Measurements from ENCODE around the gene PRDM16.

PRDM16 gene

DNA sequence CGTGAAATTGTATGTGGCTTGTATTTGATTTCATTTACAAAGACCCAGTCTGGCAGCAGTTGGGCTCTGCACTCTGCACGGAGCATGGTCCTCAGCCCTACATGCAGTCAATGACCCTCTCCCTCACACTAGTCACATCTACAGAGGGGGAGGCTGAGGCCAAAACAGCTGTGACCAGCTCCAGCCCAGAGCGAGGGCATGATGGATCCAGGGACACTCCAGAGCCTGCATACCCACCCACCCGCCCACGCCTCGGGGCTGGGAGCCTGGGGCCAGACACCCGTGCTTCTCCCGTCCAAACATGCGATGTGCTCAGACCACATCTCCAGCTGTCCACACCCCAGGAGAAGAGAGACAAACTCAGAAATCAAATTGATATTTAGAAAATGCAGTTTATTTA is 14.0 kb upstream of the PRDM16 start:
- DNase-seq, result no peak

DNA sequence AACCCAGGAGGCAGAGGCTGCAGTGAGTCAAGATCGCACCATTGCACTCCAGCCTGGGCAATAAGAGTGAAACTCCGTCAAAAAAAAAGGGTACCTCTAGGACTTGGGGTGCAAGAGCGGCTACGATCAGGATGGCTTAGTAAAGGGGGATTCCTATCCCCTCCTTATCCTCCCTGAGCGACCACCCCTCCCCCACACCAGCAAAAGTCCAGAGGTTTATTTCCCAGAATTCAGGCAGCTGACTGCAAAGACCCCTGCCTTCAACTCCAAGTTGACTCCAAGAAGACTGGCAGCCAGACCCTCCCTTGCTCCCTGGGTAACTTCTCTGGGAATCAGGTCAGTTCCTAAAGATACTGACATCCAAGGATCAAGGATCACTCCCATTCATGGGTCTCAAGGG is 12.4 kb upstream of the PRDM16 start:
- DNase-seq, result no peak

DNA sequence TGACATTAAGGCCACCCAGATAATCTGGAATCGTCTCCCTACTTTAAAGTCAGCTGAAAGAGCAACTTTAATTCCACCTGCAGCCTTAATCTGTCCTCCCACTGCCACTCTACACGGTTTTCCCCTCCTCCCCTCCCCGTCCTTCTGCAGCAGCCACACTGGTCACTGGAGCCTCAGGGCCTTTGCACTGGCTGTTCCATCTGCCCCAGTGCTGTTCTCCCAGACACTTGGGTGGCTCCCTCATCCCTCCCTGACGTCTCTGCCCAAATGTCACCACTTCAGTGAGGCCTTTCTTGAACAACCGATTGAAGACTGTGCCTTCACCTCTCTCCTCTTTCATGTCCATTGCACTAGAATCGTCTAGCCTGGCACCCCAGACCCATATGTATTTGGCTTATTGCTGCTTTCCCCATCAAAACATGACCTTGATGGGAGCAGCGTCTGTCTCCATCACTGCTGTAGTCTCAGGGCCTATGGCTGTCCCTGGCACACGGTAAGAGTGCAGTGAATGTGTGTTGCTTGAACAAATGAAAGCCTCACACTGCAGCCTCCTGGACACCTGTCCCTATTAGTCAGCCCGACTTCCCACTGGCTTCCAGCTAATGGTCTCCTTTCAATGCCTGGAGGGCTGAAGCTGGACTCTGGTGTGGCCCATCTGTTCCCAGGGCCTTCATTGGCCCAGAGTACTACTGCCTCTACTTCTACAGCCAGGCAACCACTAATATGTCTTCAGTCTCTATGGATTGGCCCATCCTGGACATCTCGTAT is 10.6 kb upstream of the PRDM16 start:
- no peak for DNase-seq

DNA sequence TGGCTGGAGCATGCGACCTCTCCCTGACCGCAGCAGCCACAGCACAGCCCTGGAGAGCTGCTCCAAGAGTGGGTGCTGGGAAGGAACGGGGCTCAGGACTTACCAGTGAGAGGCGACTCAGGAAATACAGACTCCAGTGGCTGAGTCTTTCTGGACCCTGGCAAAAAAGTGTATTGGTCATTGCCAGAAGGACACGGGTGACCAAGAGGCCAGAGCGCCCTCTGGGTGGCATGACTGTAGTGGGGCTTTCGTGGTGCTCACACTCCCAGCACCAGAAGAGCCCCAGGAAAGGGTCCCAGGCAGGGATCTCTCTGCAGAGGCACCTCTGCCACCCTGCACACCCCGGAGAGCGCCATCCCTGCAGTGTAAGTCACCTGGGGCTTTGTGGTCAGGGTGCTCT is 8.9 kb upstream of the PRDM16 start:
- DNase-seq, result no peak

DNA sequence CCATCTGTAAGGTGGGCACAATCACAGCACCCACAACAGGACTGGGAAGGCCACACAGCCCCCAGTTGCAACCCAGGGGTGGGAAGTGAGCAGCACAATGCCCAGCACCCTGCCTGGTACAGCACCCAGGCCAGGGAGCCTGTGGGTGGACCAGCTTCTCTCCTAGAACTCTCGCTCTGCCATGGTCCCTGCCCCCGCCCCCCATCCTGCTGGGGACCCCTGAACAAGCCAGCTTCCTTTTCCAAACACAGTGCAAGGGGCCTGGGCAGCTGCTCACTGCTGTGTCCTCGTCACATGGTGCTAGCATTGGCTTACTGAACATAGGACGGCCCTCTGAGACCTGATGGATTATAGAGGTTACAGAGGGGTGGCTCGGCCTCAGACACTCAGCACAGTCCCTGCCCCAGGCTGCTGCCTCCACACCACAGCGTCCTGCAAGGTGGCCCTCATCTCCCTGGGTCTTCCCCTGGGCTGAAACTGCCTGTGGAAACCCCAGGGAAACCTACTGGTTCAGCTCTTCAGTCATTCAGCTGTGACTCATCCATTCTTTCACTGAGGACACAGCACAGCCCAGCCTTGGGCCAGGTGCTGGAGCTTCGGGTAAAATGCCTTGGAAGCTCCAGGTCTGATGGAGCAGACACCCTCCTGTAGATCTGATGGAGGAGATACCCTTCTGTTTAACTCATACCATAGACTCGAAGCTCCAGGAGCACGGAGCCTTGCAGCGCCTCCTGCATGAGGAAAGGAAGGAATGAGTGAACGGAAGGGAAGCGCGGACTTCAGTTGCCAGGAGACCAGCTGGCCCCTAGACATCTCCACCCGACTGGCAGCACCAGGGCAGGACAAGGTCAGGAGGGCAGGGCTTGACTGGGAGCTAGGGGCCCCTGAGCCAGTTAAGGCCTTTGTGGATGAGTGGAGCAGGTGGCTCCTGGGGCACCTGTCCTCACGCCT is 8.1 kb upstream of the PRDM16 start:
- DNase-seq, result no peak

DNA sequence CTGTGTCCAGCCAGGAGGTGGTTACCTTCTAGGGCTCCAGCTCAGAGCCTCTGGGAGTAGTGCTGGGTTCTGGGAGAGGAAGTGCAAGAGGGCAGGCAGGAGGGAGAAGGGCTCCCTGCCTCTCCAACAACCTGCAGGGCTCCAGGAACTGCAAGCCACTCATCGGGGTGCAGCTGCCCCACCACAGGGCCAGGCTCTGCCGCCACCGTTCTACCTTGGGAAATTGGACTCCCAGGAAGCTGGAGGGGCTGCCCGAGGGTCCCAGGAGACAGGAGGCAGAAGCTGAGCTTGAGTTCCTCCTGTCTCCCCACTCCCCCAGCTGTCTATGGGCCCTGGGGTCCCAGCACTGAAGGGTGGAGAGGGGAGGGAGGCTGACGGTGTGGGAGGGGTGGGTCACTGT is 7.4 kb upstream of the PRDM16 start:
- no peak for DNase-seq

DNA sequence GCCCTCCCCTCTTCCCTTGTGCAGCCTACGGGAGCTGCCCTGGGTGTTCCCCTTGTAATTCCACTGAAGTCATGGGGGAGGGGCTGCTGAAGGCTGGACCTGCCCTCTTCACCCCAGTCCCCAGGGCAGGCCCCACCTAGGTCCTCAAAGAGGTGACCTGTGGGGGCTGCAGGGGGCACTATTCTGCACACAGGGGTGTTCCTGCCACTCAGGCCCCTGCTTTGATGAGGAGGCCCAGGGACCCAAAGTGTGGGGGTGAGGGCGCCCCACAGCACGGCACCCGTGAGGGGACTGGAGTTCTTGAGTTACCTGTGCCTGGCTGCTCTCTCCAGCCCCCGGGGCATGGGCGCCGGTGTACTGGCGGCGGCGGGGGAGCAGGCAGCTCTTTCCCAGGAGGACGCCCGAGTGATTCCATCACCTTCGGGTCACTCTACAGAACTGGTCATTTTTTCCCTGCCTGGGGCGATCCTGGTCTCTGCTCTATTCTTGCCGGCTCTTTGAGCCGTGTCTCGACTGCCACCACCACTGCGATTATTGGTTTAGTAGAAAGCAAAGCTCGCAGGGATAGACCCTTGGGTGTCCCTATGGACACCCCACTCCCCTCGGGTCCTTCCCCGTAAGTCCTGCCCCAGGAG is 6.9 kb upstream of the PRDM16 start:
- DNase-seq, result no peak

DNA sequence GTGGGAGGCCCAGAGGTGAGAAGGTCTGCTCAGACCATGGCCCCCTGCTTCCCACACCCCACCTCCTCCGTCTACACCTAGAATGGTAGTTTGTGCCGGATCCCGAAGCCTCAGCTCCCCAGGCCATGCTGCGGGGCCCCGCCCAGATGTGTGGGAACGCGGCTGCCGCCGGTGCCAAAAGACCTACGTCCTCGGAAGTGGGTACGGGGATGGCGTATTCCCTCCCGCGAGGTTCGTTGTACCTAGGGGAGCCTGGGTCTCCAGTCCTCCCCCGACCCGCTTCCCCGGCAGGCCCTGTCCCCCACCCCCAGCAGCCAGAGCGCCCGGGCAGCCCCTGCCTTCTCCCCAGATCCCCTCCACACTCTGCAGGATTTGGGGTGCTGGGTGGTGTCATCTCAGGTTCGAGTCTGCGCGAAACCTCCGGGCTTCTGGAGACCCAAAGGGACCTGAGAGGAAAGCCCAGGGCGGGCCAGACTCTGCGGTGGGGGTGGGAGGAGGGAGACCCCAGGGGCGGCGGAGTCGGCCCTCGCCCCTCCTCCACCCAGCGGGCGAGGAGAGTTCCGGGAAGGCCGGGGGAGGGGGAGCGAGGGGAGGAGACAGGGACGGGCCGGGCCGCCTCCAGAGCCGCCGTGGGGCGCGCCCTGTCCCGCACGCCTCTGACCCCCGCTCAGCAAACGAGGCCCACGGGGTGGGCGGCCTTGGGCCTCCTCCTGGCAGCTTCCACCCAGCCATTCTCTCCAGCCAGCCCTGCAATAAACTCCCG is 6.2 kb upstream of the PRDM16 start:
- DNase-seq, result no peak

DNA sequence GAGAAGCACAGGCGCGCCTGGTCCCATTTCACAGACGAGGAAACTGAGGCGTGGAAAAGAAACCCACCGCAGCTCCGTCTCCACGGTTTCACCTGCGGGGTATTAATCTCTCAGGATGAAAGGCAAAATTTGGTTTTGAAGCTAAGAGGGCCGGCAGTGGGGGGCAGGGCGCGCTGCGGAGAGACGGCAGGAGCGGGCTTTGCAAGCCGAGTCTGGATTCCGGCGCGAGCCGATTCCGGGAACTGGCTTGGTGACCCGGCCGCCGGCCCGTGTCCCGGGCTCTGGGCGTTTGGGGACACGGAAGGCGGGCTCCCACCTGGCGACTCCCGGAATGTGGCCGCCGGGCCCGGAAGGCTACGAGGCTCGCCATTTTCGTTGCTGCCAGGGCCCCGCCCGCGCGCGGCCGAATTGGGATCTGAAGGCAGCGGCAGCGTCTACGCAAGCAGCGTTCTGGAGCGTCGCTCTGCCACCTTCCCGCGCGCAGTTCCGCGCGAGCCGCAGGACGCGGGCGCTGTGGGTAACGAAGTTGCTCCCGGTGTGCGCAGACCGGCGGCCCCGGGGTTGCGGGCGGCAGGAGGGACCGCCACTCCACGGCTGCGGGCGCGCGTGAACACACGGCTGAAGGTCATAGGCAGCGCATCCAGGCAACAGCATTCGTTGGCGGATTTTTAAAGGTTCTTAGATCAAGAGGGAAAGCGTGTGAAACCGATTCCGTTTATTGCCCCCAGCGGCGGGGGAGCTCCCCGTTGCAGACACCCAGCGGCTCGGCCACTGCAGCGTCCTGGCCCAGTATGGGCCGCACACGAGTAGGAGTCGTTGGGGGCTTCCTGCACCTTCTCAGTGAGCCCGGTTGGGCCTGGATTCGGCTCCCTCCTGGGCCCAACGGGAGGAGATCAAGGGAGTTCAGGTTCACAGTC is 5.4 kb upstream of the PRDM16 start:
- no peak for DNase-seq

DNA sequence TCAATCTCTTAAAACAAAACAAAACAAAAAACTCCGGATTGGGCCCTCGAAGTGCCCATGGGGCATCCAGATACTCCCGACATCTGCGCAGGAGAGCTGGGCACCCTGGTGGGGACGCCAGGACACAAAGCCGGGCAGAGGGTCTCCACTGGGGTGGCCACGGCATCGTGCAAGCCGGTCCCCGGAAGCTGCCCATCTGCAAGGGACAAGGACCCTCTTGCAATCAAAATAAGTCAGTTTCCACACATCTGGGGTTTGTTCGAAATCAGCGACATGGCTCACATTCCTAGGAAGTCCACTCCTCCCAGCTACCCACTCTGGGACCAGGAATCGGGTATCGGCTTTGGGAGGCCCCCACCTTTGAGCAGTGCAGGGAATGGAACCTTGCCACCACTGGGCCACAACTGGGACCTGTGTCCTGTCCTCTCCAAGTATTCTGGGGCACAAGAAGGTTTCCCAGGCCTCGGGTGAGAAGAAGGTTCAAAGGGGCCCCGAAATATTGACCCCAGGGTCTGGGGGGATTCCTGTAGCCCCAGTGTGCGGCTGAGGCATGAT is 4.6 kb upstream of the PRDM16 start:
- no peak for DNase-seq

DNA sequence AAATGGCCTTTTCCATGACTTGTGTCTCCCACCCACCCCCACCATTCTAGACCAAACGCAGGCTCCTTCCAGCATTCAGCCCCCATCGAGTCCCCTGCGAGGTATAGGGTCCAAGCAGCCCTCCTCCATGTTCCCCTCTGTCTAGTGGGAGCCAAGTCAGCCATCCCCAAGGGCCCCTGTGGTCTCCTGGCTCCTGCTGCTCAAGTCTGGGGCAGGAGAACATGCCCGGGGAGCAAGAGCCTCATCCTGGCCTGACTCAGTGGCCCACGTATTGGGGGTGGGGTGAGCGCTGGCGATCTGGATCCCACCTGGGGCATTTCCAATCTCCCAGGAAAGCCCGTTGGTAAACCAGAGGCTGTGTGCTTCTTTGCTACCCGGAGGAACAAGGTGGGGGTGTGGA is 4.1 kb upstream of the PRDM16 start:
- no peak for DNase-seq

DNA sequence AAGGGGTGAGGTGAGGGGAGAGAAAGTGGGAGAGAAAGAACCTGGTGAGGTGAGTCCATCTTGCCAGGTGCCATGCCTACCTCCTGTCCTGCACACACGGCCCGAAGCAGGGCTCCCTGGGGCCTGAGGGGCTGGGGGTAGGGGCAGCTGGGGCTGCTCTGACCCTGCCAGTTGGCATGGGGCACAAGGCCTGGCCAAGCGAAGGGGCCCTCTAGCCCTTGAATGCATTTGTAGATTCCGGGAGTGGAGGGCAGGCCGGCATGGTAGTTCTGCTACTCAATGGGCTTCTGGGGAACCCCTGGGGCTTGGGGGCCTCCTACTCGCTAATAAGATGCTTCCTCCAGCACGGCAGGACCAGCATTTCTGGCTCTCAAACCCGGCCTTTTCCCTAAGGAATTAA is 3.6 kb upstream of the PRDM16 start:
- no peak for DNase-seq

DNA sequence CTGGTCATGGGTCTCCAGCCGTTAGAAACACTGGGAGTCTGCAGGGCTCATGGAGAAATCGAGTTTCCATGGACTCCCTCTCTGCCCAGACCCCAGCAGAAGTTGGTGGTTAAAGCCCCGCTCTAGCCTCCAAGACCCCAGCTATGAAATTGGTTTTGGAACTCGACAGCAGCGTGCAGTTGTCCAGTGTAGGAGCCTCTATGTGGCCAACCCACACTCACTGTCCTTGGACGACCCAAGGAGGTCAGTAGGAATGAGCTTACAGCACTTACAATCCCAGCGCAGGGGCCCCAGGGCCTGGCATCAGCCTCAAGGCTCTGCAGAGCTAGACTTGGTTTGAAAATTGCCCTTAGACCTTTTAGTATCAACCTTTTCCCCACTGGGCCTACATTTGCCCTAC is 3.2 kb upstream of the PRDM16 start:
- DNase-seq, result no peak

DNA sequence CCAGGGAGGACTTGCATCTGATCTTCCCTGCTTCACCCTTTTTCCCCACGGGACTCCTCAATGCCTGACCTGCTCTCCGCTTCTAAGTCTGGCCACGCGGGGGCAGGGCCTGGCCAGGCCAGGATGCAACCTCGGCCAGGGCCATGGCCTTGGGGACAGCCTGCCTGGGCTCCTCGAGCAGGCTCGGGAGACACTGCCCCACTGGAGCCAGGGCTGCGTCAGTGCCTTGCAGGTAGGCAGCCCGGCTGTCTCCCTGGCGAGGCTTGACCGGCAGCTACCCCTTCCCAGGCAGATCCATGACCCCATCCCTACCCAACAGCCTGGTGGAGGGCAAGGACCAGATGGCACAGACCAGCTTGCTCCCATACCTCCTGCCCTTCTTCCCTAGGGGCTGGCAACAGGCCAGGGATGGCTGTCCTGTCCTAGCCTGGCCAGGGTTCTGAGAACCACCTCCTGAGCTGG is 2.7 kb upstream of the PRDM16 start:
- DNase-seq, result no peak

DNA sequence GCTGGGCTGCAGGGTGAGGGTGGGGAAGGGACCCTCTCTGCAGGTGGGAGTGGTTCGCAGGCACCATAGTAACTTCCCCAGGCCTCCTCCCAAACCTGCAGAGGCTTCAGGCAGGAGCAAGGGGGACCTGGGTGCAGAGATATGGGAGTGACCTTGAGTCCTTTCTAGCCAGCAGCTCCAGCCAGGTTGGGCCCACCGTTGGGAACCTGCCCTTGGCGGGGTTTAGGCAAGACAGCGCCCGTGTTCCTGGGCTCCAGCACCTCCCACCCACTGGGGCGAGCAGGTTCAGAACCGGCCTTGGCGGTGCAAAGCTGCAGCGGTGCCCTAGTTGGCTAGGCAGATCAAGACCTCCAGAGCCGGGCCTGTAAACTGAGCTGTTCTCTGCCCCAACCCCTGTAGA is 2.2 kb upstream of the PRDM16 start:
- DNase-seq, result no peak

DNA sequence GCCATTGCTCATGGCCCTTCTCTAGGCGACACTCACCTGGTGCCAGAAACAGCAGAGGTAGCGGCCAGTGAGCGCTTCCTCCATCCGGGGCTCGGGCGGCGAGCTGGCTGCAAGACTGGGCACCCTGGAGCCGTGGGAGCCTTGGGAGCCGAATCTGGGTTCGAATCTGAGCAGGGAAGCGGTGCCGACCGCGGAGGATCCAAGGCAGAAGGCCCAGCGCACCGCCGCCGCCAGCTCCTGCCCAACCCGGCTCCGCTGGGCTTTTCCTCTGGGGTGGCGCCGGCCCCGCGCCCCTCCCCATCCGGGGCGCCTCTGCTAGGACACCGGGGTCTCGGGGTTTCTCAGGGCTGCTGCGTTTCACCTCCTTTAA is 1.7 kb upstream of the PRDM16 start:
- no peak for DNase-seq

DNA sequence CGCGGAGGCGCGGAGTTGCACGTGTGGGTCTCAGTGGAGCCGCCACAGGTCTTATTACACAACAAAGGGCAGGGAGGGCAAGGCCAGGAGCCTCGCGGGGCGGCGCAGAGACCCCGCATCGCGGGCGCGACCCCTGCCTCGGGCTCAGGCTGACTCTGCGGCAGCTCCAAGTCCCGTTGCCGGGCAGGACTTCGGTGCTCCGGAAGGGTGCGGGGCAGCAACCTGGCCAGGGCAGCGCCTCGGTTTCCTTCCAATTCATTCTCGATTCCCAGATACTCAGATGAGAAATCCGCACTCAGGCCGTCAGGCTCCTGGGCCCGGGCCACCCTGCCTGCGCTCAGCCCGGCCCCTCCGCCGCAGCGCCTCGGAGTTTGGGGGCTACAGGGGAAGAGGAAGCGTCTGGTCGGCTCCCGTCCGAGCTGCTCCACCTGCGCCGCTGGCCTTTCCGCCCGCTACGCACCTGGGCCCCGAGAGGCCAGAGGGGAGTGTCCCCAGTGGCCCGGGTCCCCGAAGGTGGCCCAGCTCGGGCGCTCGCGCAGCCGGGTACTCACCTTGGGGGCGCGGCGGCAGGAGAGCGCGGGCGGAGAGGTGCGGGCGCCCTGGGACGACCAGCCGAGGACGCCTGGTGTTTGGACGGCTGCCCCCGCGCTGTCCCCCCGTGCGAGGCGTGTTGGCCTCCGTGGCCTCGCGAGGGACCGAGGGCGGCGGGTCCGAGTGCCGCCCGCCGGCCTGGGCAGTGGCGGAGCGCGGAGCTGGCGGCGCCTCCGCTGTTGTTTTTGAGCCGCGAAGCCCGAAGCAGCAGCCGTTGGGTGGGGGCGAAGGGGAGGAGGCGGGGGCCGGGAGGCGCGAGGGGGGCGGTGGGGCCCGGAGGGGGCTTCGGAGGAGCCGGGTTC is 1.1 kb upstream of the PRDM16 start:
- DNase-seq, result no peak

DNA sequence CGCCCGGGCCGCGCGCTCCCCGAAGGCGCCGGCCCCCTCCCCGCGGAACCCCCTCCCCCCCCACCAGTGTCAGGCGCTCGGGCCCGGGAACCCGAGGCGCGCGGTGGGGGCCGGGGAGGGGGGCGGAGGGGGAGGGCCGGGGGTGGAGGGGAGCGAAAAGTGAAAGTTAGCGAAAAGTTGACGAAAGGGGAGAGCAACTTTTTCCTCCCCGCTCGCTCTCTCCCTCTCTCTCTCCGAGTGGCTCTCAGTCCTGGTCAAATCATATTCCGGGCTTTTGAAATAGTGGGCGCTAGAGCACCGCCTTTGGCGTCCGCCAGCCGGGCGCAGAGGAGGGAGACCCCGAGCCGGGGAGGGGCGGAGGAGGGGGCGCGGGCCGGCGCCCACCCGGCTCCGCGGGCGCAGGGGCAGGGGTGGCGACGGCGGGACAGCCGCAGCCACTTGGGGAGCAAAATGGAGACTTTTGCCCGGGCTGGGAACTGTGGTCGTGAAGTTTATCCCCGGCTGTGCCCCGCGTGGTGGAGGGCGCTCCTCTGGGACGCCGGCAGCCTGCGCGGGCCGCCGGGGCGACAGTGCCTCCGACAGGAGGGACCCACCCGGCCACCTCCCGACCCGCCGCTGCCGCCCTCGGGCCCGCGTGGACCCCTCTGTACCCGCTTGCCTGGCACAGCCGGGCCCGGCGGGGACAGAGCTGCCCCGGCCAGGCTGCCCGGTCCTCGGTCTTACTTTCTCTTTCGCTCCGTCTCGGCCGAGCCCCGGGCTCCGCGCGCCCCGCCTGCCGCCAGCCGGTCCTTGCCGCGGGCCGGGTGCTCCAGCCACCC is 697 bp downstream of the PRDM16 start:
- no peak for DNase-seq

DNA sequence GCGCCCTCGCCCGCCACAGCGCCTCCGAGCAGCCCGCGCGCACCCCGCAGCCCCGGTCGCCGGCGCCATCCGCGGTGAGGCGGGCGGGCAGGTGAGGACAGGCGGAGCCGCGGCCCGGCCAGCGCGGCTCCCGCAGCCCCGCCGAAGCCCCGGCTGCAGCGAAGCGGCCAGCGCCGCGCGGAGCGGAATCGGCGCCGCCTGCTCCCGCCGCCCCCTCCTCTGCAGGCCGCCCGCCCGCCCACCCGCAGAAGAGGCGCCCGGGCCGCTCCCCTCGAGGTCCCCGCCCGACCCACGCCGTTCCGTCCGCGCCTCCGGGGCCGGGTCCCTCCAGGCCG is 1.3 kb downstream of the PRDM16 start:
- DNase-seq, result no peak
